ENCODE measurements around the gene ZNF217. TPM values are rescaled to one million over a fixed set of nuclear protein-coding genes. Genes with fewer than 3 reads are reported as not detected.
A peak's percentile ranks its signal among the peaks of the same experiment; 100 is the strongest.

ZNF217 gene
- total and polyA plus RNA-seq, 10 of the 15 experiments (the other 5 are each of a cell fraction or from before 2014, with no cell fraction given) = 8.5 to 76.6 (median 40.6) TPM

GRCh38 chr20:53611449-53611894 is 17.8 kb upstream of the ZNF217 start (continued):
- no peak for TF ChIP-seq ATF3 (IDR thresholded peaks at IDR 0.05; ENCODE audit: borderline replicate concordance, extremely low read depth, low read depth, low read length)
- peak; percentile 79; the same call in 1 of the 2 replicates for TF ChIP-seq TBL1XR1 (IDR thresholded peaks at IDR 0.05; ENCODE audit: low read depth, low read length)
- TF ChIP-seq CEBPB (IDR thresholded peaks at IDR 0.05; ENCODE audit: borderline replicate concordance in 1 of 2, low read depth in 2 of 2, low read length in 2 of 2) = peak in 1 of 2 experiments; percentile 71; a peak in 1 of 4 replicates
- peak; percentile 38 for TF ChIP-seq ATF7 (IDR thresholded peaks at IDR 0.05; ENCODE audit: low read depth)
- no peak; the same call in 1 of the 2 replicates for TF ChIP-seq FOXK2 (IDR thresholded peaks at IDR 0.05)
- no peak for TF ChIP-seq ZBTB4 (CRISPR knock-in tag; IDR thresholded peaks at IDR 0.05)
- TF ChIP-seq IRF4 (IDR thresholded peaks at IDR 0.05; ENCODE audit: low read depth, low read length) = 0 out of 2 replicates have a peak, but pooled peaks have one; percentile 38
- peak; percentile 44; the same call in 1 of the 2 replicates for TF ChIP-seq MLLT1 (IDR thresholded peaks at IDR 0.05)
- no peak for TF ChIP-seq SUZ12 (IDR thresholded peaks at IDR 0.05; ENCODE audit: unreplicated experiment)
- TF ChIP-seq USF2 (IDR thresholded peaks at IDR 0.05; ENCODE audit: borderline replicate concordance, low read depth, low read length) = no peak
- no peak for TF ChIP-seq SKIL (IDR thresholded peaks at IDR 0.05; ENCODE audit: low read depth, poor library complexity, severe bottlenecking)
- no peak for TF ChIP-seq POU2F2 (IDR thresholded peaks at IDR 0.05; ENCODE audit: borderline replicate concordance, low read depth, low read length)
- 0 out of 2 replicates have a peak, but pooled peaks have one; percentile 45 for TF ChIP-seq CBFB (IDR thresholded peaks at IDR 0.05; ENCODE audit: low read depth)
- peak; percentile 95 for TF ChIP-seq MEF2A (IDR thresholded peaks at IDR 0.05; ENCODE audit: insufficient read depth, low read depth, low read length)
- TF ChIP-seq SMAD1 (IDR thresholded peaks at IDR 0.05; ENCODE audit: low read depth, partially characterized antibody) = peak; percentile 65
- no peak for TF ChIP-seq MXI1 (IDR thresholded peaks at IDR 0.05; ENCODE audit: low read depth, low read length)
- TF ChIP-seq EZH2 (IDR thresholded peaks at IDR 0.05; ENCODE audit: borderline replicate concordance, control insufficient read depth, low read depth, low read length) = no peak

All from GM12878 (cell line).